Measurements from ENCODE around the gene TERT. TPM values are rescaled to one million over a fixed set of nuclear protein-coding genes. Genes with fewer than 3 reads are reported as not detected.

The TERT gene
- total and polyA plus RNA-seq, 2 experiments from 2014 or later: 0.08 TPM; not detected in 1

- no peaks in the 10 kb centered on the region for H3K79me2 ChIP-seq
- H3K36me3 ChIP-seq (replicated peaks; ENCODE audit: insufficient read depth, low read depth): no peaks in the 10 kb centered on the region
- H3K4me1 ChIP-seq (ENCODE audit: insufficient read depth): no peaks in the 10 kb centered on the region
- H2AFZ ChIP-seq: no peak overlapping the region
- no peak overlapping the region for H3K27ac ChIP-seq
- H3K9me2 ChIP-seq (replicated peaks; ENCODE audit: insufficient read depth): no peaks in the 10 kb centered on the region
- WGBS (ENCODE audit: low lambda C conversion rate, missing lambda C conversion rate): 96% methylated on average over 21 of the region's 25 CpGs
- H3K4me3 ChIP-seq: no peak overlapping the region
- no peak for TF ChIP-seq EZH2 (IDR thresholded peaks at IDR 0.05; ENCODE audit: borderline replicate concordance)
- TF ChIP-seq CTCF (IDR thresholded peaks at IDR 0.05; ENCODE audit: poor library complexity): no peak
- TF ChIP-seq EZH2phosphoT487 (IDR thresholded peaks at IDR 0.05; ENCODE audit: low read depth, severe bottlenecking, unreplicated experiment): no peak
- H3K9me3 ChIP-seq (ENCODE audit: low read depth): no peaks in the 10 kb centered on the region
- no peaks in the 10 kb centered on the region for H4K20me1 ChIP-seq (ENCODE audit: insufficient read depth, poor library complexity, severe bottlenecking)
- H3K27me3 ChIP-seq: no peaks in the 10 kb centered on the region
- no peak overlapping the region for H3K4me2 ChIP-seq
- no peak for DNase-seq (ENCODE audit: low spot score)
Measured at GRCh38 chr5:1232780-1233179, 62.1 kb downstream of the TERT start.

- Histone ChIP-seq H3K4me2 (no peak overlapping the region), H4K20me1 (ENCODE audit: insufficient read depth, poor library complexity, severe bottlenecking) (no peaks in the 10 kb centered on the region), H3K9me2 (replicated peaks; ENCODE audit: insufficient read depth) (no peaks in the 10 kb centered on the region), H3K4me3 (no peak overlapping the region), H3K9me3 (ENCODE audit: low read depth) (no peaks in the 10 kb centered on the region), H3K36me3 (replicated peaks; ENCODE audit: insufficient read depth, low read depth) (no peaks in the 10 kb centered on the region), H3K27me3 (no peaks in the 10 kb centered on the region), H3K27ac (no peak overlapping the region), H3K79me2 (no peaks in the 10 kb centered on the region), H3K4me1 (ENCODE audit: insufficient read depth) (no peaks in the 10 kb centered on the region), H2AFZ (no peak overlapping the region)
- TF ChIP-seq EZH2phosphoT487 (IDR thresholded peaks at IDR 0.05; ENCODE audit: low read depth, severe bottlenecking, unreplicated experiment) (no peak), EZH2 (IDR thresholded peaks at IDR 0.05; ENCODE audit: borderline replicate concordance) (no peak), CTCF (IDR thresholded peaks at IDR 0.05; ENCODE audit: poor library complexity) (no peak)
- DNase-seq (ENCODE audit: low spot score): no peak
- WGBS (ENCODE audit: low lambda C conversion rate, missing lambda C conversion rate): 80% methylated on average over 13 of the region's 13 CpGs
Measured at GRCh38 chr5:1231354-1231905, 63.4 kb downstream of the TERT start.

GRCh38 chr5:1230551-1230950, 64.3 kb downstream of the TERT start:
- no peaks in the 10 kb centered on the region for H3K9me2 ChIP-seq (replicated peaks; ENCODE audit: insufficient read depth)
- no peak overlapping the region for H3K27ac ChIP-seq
- 94% methylated on average over 17 of the region's 17 CpGs for WGBS (ENCODE audit: low lambda C conversion rate, missing lambda C conversion rate)
- H2AFZ ChIP-seq: no peak overlapping the region
- no peak overlapping the region for H3K4me3 ChIP-seq
- H3K9me3 ChIP-seq (ENCODE audit: low read depth): no peaks in the 10 kb centered on the region
- no peaks in the 10 kb centered on the region for H3K79me2 ChIP-seq
- DNase-seq (ENCODE audit: low spot score): no peak
- no peaks in the 10 kb centered on the region for H3K4me1 ChIP-seq (ENCODE audit: insufficient read depth)
- no peaks in the 10 kb centered on the region for H4K20me1 ChIP-seq (ENCODE audit: insufficient read depth, poor library complexity, severe bottlenecking)
- no peak for TF ChIP-seq EZH2 (IDR thresholded peaks at IDR 0.05; ENCODE audit: borderline replicate concordance)
- TF ChIP-seq EZH2phosphoT487 (IDR thresholded peaks at IDR 0.05; ENCODE audit: low read depth, severe bottlenecking, unreplicated experiment): no peak
- TF ChIP-seq CTCF (IDR thresholded peaks at IDR 0.05; ENCODE audit: poor library complexity): no peak
- no peaks in the 10 kb centered on the region for H3K27me3 ChIP-seq
- H3K4me2 ChIP-seq: no peak overlapping the region
- H3K36me3 ChIP-seq (replicated peaks; ENCODE audit: insufficient read depth, low read depth): no peaks in the 10 kb centered on the region

Measured in hepatocyte (in vitro differentiated cells).